NT2/D1 (cell line): Measurements from ENCODE around the gene DIAPH3.
A peak's percentile ranks its signal among the peaks of the same experiment; 100 is the strongest.

Experiments used
- DNase-seq: peaks from one replicate; pipeline ENCODE4 v3.0.0-alpha.2; 2011; ENCODE audit warnings: low read depth, low spot score
- H3K27me3 ChIP-seq: 2 replicates; pipeline ENCODE4 v1.6.0; 2011; ENCODE audit warnings: mild to moderate bottlenecking; ENCODE audit not compliant: insufficient read length, insufficient read depth
- H3K36me3 ChIP-seq: 2 replicates; pipeline ENCODE4 v1.6.1; 2011; ENCODE audit warnings: mild to moderate bottlenecking, low read length, mixed read lengths; ENCODE audit not compliant: insufficient read depth, insufficient read length
- H3K4me1 ChIP-seq: 2 replicates; pipeline ENCODE4 v1.5.1; 2011; ENCODE audit not compliant: insufficient read depth, insufficient read length
- H3K4me3 ChIP-seq: 2 replicates; pipeline ENCODE4 v1.5.1; 2011; ENCODE audit warnings: low read depth; ENCODE audit not compliant: insufficient read length
- H3K9ac ChIP-seq: 2 replicates; pipeline ENCODE4 v1.6.0; 2011; ENCODE audit warnings: low read depth; ENCODE audit not compliant: insufficient read length
- H3K9me3 ChIP-seq: 2 replicates; pipeline ENCODE4 v1.5.1; 2011; ENCODE audit warnings: mild to moderate bottlenecking, low read length; ENCODE audit not compliant: insufficient read depth
- SUZ12 ChIP-seq: IDR thresholded peaks from 2 replicates; pipeline ENCODE4 v1.6.1; 2011; ENCODE audit not compliant: insufficient read length, insufficient read depth; ENCODE audit errors: extremely low read depth
- YY1 ChIP-seq: IDR thresholded peaks from 2 replicates; pipeline ENCODE4 v1.6.1; 2011; ENCODE audit not compliant: insufficient read length, insufficient read depth
- ZNF274 ChIP-seq: IDR thresholded peaks from 2 replicates; pipeline ENCODE4 v1.6.1; 2011; ENCODE audit warnings: mild to moderate bottlenecking, low read depth, low read length

DIAPH3 gene

DNA sequence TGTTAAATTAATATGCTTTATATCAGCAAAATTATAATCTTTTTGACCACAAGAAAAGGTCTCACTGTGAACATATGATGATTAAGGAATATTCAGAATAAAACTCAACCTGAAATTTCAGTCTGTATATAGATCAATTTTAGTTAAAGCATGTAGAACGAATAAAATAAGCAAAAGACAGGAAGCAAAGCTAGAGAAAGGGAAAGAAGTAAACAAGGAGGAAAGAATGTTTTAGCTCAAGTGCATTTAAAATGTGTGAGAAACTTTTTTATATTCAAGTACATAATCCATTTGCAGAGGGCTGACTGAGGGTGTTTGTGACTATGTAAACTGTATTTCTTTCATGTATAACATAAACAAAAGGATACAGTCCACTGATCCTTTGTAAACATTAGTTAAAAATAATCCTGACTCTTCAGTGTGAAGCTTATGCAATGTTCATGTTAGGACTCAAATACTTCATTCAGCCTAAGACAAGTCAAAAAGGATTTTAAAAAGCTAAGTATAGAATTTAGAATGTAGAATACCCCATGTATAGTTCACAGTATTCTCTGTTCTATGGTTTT, 472.1 kb downstream of the DIAPH3 start:
- Histone ChIP-seq H3K36me3 (no peaks in the 10 kb centered on the region), H3K4me3 (no peak overlapping the region), H3K27me3 (no peaks in the 10 kb centered on the region), H3K9me3 (no peaks in the 10 kb centered on the region), H3K4me1 (no peaks in the 10 kb centered on the region), H3K9ac (no peak overlapping the region)
- TF ChIP-seq ZNF274 (no peak), YY1 (no peak)
- DNase-seq, result no peak

- TF ChIP-seq ZNF274 (no peak), YY1 (no peak), SUZ12 (no peak)
- no peak for DNase-seq
- Histone ChIP-seq H3K4me3 (no peak overlapping the region), H3K9ac (no peak overlapping the region), H3K36me3 (no peaks in the 10 kb centered on the region), H3K4me1 (no peaks in the 10 kb centered on the region), H3K9me3 (no peaks in the 10 kb centered on the region), H3K27me3 (no peaks in the 10 kb centered on the region)
Measured at GRCh38 chr13:59690857-59691500, 472.7 kb downstream of the DIAPH3 start.

DNA sequence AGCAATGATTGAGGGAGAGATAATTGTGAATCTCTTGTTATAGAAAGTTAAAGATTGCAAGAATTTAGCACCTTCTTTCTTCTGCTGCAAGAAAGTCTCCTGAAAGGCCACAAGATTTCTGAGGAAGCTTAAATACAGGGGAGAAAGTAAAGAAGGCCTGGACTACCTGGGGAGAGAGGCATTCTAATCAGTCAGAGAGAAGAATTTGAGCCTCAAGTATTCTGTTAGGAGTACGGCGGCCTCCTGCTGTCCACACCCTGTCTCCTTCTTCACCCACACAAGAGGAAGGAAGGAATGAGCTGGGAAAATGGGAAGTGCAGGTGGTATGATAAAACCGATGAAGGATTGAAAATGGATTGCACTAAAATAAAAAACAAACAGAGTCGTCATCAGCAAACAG, 474.7 kb downstream of the DIAPH3 start:
- no peak overlapping the region for H3K4me3 ChIP-seq
- H3K36me3 ChIP-seq, result no peaks in the 10 kb centered on the region
- no peaks in the 10 kb centered on the region for H3K9me3 ChIP-seq
- no peak overlapping the region for H3K9ac ChIP-seq
- DNase-seq, result peak; percentile 9
- no peaks in the 10 kb centered on the region for H3K27me3 ChIP-seq
- TF ChIP-seq YY1, result no peak
- TF ChIP-seq SUZ12, result no peak
- no peak for TF ChIP-seq ZNF274
- H3K4me1 ChIP-seq, result no peaks in the 10 kb centered on the region

- no peaks in the 10 kb centered on the region for H3K9me3 ChIP-seq
- no peaks in the 10 kb centered on the region for H3K27me3 ChIP-seq
- no peak overlapping the region for H3K4me3 ChIP-seq
- H3K9ac ChIP-seq, result no peak overlapping the region
- TF ChIP-seq ZNF274 (no peak), YY1 (no peak), SUZ12 (no peak)
- H3K4me1 ChIP-seq, result no peaks in the 10 kb centered on the region
- no peaks in the 10 kb centered on the region for H3K36me3 ChIP-seq
- DNase-seq, result no peak
Measured at GRCh38 chr13:59686798-59687394, 476.8 kb downstream of the DIAPH3 start.

GRCh38 chr13:59684105-59684504, 479.6 kb downstream of the DIAPH3 start:
- Histone ChIP-seq H3K36me3 (no peaks in the 10 kb centered on the region), H3K9ac (no peak overlapping the region), H3K9me3 (no peaks in the 10 kb centered on the region), H3K27me3 (no peaks in the 10 kb centered on the region), H3K4me1 (no peaks in the 10 kb centered on the region), H3K4me3 (no peak overlapping the region)
- DNase-seq, result no peak
- TF ChIP-seq SUZ12, result no peak
- TF ChIP-seq YY1, result no peak
- TF ChIP-seq ZNF274, result no peak

DNA sequence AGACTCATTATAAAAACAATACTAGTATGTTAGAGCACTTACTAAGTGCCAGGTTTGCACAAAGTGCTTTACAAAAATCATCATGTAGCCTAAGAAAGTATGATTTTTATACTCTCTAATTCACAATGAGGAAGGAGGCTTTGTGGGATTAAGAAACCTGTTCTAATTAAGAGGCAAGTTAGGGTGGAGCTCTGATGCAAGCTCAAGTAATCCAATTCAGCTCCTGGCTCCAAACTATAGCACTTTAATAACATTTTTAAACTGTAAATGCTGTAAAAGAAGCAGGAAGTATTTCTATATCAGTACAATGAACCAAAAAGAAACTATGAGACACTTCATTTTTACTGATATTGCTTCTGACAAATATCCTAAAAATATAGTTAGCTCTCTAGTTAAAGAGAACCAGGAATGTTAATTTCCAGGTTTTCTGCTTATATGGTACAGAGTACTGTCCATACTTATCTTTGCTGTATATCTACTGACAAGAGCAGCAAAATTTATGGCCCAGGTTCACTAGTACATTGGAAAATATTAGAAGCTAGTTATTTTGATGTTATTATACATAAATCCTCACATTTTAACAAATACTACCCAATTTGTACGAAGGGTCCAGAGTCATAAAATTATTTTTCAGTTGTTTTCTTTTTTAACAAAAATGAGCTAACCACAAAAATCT, 482.0 kb downstream of the DIAPH3 start:
- H3K4me1 ChIP-seq, result no peaks in the 10 kb centered on the region
- TF ChIP-seq SUZ12, result no peak
- TF ChIP-seq YY1, result no peak
- no peak for TF ChIP-seq ZNF274
- no peaks in the 10 kb centered on the region for H3K36me3 ChIP-seq
- H3K4me3 ChIP-seq, result no peak overlapping the region
- no peaks in the 10 kb centered on the region for H3K9me3 ChIP-seq
- no peak overlapping the region for H3K9ac ChIP-seq
- no peak for DNase-seq
- H3K27me3 ChIP-seq, result no peaks in the 10 kb centered on the region

DNA sequence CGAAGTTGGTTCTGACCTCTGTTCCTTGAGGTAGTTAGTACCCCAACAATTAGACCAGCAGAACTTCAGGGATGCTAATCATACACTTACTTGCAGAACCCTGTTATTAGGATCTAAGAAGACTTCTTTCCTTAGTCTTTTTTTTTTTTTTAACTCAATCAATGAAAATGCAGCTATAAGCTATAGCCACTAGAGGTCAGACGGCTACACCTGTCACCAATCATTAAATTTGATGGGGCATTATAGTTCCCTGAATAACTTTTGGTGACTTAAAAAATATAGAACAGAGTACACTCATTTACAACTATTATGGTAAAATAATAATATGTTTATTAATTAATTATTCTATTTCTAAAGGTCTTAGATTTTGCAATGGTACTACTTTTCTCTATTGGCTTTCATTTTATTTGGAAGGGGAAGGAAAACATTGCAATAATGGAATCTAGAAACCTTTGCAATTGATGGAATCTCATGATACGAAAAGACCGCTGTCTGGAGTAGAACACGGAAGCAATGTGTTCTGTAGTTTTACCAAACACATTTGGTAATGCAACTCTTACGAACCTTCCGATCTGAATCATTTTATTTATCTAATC, 483.2 kb downstream of the DIAPH3 start:
- no peak for TF ChIP-seq YY1
- TF ChIP-seq ZNF274, result no peak
- no peak for TF ChIP-seq SUZ12
- DNase-seq, result no peak

More for the DNA sequence above, 483.2 kb downstream of the DIAPH3 start:
- no peak overlapping the region for H3K4me3 ChIP-seq
- H3K4me1 ChIP-seq, result no peaks in the 10 kb centered on the region
- H3K9me3 ChIP-seq, result no peaks in the 10 kb centered on the region
- H3K27me3 ChIP-seq, result no peaks in the 10 kb centered on the region
- H3K9ac ChIP-seq, result no peak overlapping the region
- H3K36me3 ChIP-seq, result no peaks in the 10 kb centered on the region
